Measurements from ENCODE around the gene GAB2.
"Not testable (repeated sequence)": the region's sequence is repeated elsewhere in the genome, so short reads cannot be mapped to it uniquely, and the experiment has no call there.

The GAB2 gene

GRCh38 chr11:78313181-78313795 is 104.3 kb downstream of the GAB2 start:
- no peak for DNase-seq (ENCODE audit: low read depth in 2 of 2)

DNA sequence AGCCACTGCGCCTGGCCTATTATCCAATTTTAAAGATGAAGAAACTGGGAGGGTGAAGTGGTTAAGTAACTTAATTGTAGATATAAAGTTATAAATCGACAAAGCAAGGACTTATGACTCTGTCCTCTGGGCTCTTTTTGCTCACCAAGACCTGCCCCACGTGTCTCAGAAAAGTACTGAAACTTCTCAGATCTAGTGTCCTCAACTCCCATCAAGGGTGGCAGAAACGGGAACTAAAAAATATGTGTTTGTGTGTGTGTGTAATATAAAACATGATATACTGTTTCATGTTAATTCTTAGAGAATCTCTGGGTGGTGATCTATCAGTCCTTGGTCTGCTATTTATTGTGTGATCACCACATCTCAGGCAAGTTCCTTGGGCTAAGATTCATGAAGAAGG is 104.9 kb downstream of the GAB2 start:
- no peak for DNase-seq (ENCODE audit: low read depth in 2 of 2)

- no peak for DNase-seq (ENCODE audit: low read depth in 2 of 2)
Measured at GRCh38 chr11:78311702-78312371, 105.8 kb downstream of the GAB2 start.

DNA sequence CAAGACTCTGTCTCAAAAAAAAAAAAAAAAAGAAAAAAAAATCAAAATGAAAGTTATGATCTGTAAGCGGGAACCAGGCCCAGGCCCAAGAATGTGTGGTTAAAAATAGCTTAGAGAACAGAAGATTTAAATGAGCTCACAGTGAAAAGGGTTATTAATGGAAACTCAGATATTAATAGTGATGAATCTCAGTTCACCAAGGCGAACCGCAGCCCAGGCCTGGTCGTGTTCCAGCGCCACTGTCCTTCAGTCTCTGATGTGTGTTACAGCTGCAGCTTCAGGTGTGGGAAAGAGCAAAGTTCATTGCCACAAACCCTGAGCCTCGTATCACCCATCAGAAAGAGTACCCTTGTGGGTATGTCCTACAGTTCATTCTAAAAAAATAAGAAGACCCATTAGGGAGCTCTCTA is 107.1 kb downstream of the GAB2 start:
- DNase-seq (ENCODE audit: low read depth in 2 of 2), result no peak

- no peak for DNase-seq (ENCODE audit: low read depth in 2 of 2)
Measured at GRCh38 chr11:78304201-78304600, 113.4 kb downstream of the GAB2 start.

DNA sequence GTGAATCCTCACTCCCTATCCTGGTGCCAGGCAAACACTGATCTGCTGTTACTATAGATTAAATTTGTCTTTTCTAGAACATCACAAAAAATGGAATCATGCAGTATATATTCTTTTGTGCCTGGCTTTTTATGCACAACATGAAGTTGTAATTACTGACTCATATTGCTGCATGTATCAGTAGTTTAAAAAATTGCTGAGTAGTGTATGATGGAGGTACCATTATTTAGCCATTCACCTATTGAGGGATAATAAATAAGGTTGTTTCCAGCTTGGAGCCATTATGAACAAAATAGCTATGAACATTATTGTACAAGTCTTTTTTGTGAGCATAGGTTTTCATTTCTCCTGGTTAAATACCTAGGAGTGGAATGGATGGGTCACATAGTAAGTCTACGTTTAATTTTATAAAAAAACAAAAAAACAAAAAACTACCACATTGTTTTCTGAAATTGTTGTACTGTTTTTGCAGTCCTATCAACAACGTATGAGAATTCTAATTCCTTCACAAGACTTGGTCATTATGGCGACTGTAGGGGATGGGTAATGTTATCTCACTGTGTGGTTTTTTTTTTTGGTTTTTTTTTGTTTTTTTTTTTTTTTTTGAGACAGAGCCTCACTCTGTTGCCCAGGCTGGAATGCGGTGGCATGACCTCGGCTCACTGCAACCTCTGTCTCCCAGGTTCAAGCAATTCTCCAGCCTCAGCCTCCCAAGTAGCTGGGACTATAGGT is 117.3 kb downstream of the GAB2 start:
- DNase-seq (ENCODE audit: low read depth in 2 of 2), result no peak

GRCh38 chr11:78299000-78299710 is 118.5 kb downstream of the GAB2 start:
- no peak for DNase-seq (ENCODE audit: low read depth in 2 of 2)

GRCh38 chr11:78298291-78298771 is 119.3 kb downstream of the GAB2 start:
- no peak for DNase-seq (ENCODE audit: low read depth in 2 of 2)

DNA sequence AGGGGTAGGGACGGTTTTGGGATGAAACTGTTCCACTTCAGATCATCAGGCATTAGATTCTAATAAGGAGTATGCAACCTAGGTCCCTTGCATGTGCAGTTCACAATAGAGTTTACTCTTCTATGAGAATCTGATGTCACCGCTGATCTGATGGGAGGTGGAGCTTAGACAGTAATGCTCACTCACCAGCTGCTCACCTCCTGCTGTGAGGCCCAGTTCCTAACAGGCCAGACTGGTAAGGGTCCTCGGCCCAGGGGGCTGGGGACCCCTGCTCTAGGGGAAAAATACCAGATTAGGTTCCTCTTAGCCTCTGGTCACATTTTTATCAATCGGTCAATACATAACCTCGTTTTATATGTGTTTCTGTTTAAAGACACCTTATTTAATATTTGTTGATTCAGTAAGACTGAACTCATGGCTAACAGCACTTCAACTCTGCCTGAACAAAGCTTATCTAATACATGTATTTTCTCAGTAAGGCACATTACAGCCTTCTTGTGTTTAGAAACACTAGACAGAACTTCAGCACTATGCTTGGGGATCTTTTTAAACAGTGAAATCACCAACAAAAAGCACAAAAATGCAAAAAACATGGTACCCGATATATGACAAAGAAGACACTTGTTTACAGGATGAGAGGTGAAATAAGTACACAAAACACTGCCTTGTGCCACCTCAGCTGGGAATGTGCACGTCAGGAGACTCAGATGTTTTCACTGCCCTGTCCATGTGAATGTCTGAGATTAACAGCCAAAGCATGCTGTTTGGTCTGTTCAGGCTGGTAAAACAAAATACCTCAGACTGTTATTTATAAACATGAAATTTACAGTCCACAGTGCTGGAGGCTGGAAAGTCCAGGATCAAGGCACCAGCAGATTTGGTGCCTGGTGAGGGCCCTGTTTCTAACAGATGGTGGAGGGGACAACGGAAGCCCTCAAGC is 121.4 kb downstream of the GAB2 start:
- DNase-seq (ENCODE audit: low read depth in 2 of 2), result no peak

GRCh38 chr11:78295347-78295746 is 122.3 kb downstream of the GAB2 start:
- no peak for DNase-seq (ENCODE audit: low read depth in 2 of 2)

- not testable (repeated sequence) for DNase-seq (ENCODE audit: low read depth in 2 of 2)
Measured at GRCh38 chr11:78294100-78294499, 123.5 kb downstream of the GAB2 start.

DNA sequence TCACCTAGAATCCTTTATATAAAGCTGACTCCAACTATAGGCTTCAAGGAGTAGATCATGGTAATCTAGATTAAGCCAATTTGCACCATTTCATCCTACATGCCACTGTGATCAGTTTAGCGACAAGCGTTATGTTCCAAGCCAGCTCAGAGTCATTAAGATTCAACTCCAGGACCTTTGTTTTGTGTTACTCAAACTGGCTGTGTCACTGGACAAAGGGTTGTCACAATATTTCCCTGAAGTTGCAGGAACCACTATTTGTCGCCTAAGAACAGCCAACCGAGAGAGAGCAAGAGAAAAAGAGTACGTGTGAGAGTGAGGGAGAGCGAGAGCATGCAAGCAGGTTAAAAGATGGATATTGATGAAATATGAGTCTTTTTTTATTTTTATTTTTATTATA is 124.1 kb downstream of the GAB2 start:
- DNase-seq (ENCODE audit: low read depth in 2 of 2), result no peak

GRCh38 chr11:78292109-78292803 is 125.4 kb downstream of the GAB2 start:
- peak in 1 of 2 donors; percentile 4 for DNase-seq (ENCODE audit: low read depth in 2 of 2)

- no peak for DNase-seq (ENCODE audit: low read depth in 2 of 2)
Measured at GRCh38 chr11:78291503-78292108, 126.0 kb downstream of the GAB2 start.

- DNase-seq (ENCODE audit: low read depth in 2 of 2), result no peak
Measured at GRCh38 chr11:78290293-78291176, 127.1 kb downstream of the GAB2 start.

DNA sequence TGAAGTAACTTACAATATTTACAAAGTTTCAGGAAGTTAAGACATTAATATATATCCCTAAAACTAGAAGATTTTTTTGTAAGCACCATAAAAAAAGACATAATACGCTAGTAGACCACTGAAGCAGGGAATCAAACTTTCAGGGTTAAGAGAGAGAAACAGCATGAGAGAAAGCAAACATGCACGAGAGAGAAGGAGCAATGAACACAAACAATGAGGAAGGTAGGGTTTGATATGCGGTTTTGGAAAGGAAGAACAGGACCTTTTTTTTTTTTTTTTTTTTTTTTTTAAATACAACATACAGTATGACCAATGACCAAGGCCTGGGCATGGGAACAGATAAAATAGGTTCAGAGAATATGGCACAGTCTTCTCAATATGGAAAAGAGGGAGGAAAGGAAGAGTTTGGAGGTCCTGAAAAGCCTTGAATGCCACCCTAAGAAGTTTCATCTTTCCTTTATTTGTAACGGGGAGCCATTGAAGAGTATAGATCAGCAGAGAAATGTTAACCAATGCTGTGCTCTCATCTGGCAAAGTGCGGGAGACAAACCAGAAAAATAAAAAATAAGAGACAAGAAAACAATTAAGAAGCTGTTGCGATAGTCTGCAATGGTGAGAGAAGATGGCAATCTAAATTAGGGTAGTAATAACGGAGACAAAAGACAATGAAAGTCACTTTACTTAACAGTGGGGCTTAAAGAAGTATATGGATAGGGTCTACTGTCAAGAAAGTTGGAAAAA is 127.9 kb downstream of the GAB2 start:
- no peak for DNase-seq (ENCODE audit: low read depth in 2 of 2)

GRCh38 chr11:78284260-78284659 is 133.4 kb downstream of the GAB2 start:
- no peak for DNase-seq (ENCODE audit: low read depth in 2 of 2)

GRCh38 chr11:78282821-78283220 is 134.8 kb downstream of the GAB2 start:
- DNase-seq (ENCODE audit: low read depth in 2 of 2), result no peak

All from stimulated activated CD4-positive, alpha-beta T cell treated with anti-CD3 and anti-CD28 coated beads, Interleukin-4, amount 100 ng/mL, for 48 hours (primary cell).